ENCODE results near the gene BCL7A. TPM values are rescaled to one million over a fixed set of nuclear protein-coding genes. Genes with fewer than 3 reads are reported as not detected.

Gene BCL7A
- total and polyA plus RNA-seq, 8 donors, result 1.5 to 11.6 (median 2.8) TPM

DNA sequence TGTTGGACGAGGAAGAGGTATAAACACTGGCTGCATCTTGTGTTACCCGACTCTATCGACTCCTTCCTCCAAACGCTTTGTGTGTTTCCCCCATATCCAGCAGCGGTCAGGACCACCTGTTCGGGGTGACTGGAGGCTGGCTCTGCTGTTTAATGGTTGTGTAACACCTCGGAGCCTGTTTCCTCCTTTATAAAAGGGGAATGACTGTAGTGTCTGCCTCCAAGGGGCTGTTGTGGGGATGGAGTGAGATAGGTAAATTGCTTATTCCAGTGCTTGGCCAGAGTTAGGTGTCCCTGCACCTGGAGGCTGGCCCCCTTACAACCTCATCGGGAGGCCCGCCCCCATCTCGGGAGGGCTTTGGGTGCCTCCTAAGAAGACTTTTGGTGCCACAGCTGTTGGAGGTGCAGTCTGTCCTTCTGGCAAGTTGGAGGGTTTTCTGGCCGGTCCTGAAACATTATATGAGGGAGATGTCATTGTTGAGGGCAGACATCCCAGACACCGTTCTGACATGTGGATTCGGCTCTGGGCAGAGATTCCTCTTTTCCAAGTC is 57.9 kb downstream of the BCL7A start:
- no peaks in the 10 kb centered on the region for H3K27me3 ChIP-seq
- H3K36me3 ChIP-seq, result peaks cover 4 to 12% (median 11%) of the 10 kb centered on the region in 4 donors
- H3K4me1 ChIP-seq, result peaks cover 33 to 60% (median 54%) of the 10 kb centered on the region in 4 donors
- TF ChIP-seq POLR2A (IDR thresholded peaks at IDR 0.05), result no peak
- WGBS, 5 donors, result 0 to 2% (median 0%) methylated on average over 13 of the region's 13 CpGs
- peak overlapping the region; percentile 76 to 91 (median 82) for H3K4me3 ChIP-seq
- intact Hi-C loops (cut with DNase I; ENCODE audit: low total_unique reads), result no loop called here
- no peaks in the 10 kb centered on the region for H3K9me3 ChIP-seq
- DNase-seq, result no peak
- peak overlapping the region; percentile 87 to 94 (median 92) for H3K27ac ChIP-seq

DNA sequence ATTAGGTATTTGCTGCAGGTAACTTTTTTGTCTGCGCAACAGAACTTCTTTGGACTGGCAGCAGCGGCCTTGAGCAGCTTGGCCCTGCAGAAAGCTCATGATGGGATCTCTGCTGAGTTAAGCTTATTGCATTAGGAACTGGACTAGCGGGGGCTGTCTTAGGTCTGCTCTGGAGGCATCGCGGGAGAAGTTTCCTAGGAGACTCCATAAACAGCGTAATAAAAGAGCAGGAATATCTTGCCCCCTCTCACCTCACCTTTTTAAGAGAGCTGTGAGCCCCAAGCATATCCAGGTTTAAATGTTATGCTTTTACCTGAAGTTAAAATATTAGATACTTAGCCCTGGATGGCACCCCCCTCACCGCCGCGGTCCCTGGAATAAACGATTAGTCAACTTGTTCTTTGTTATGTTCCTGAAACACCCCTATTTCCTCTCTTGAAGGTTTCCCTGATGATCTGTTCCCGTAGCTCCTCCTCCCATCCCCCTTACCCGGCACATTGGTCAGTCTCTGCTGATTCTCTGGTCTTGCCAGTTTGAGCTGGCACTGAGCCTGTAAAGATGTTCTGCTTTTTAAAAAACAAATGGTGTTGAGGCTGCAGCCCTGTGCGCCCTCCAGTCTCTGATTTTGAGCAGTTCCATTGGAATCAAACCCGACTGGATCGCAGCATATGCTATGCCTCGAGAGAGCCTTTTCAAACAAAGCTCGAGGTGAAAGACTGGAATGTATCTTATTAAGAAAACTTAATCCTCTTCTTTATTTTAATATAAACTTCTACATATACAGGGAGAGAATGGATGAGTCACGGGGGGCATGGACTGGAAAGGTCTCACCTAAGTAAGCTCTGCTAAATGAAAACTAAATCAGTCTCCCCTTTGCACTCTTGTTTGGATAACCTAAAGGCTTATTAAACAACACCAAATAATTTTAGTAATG is 58.7 kb downstream of the BCL7A start:
- peak overlapping the region; percentile 87 to 94 (median 92) for H3K27ac ChIP-seq
- peak overlapping the region; percentile 76 to 91 (median 82) for H3K4me3 ChIP-seq
- no peaks in the 10 kb centered on the region for H3K9me3 ChIP-seq
- TF ChIP-seq POLR2AphosphoS5 (IDR thresholded peaks at IDR 0.05) (peak; percentile 32 to 85 (median 58)), POLR2A (IDR thresholded peaks at IDR 0.05) (no peak), CTCF (IDR thresholded peaks at IDR 0.05) (no peak)
- no peaks in the 10 kb centered on the region for H3K27me3 ChIP-seq
- H3K4me1 ChIP-seq, result peaks cover 37 to 68% (median 58%) of the 10 kb centered on the region in 4 donors
- peaks cover 11 to 21% (median 19%) of the 10 kb centered on the region in 4 donors for H3K36me3 ChIP-seq
- WGBS, 5 donors, result 3 to 5% (median 4%) methylated on average over 18 of the region's 18 CpGs
- peak; percentile 54 to 82 for DNase-seq
- intact Hi-C loops (cut with DNase I; ENCODE audit: low total_unique reads), result no loop called here

DNA sequence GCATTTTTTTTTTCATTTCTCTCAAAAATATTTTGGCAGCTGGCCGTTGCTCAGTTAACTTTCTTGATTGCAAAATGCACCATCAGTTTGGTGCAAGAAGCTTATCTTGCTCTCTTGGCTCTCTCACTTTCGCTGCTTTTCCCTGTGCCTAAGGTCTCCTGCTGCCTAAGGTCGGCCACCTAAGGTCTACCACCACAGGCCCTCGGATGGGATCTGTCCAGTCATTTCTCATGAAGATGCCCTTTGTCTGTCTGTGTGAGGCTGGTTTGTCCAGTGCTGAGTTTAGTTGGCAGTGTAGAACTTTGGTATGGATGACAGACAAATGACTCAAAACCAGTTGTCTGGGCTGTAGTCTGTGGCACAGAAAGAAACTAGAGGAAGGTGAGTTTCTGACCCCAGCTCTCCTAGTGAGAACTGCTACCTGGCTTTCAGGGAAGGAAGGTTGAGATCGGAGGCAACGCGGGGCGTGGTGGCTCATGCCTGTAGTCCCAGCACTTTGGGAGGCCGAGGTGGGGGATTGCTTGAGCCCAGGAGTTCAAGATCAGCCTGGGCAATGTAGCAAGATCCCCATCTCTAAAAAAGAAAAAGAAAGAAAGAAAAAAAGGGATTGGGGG is 59.5 kb downstream of the BCL7A start:
- 23 to 34% (median 29%) methylated on average over 9 of the region's 9 CpGs for WGBS, 5 donors
- Histone ChIP-seq H3K36me3 (peaks cover 16 to 28% (median 26%) of the 10 kb centered on the region in 4 donors), H3K4me1 (peaks cover 40 to 75% (median 66%) of the 10 kb centered on the region in 4 donors), H3K27ac (peak overlapping the region; percentile 66 to 94 (median 90)), H3K9me3 (no peaks in the 10 kb centered on the region), H3K27me3 (no peaks in the 10 kb centered on the region), H3K4me3 (peak overlapping the region; percentile 76 to 91 (median 82))
- peak in 1 of 2 donors; percentile 23 for DNase-seq
- no peak for TF ChIP-seq POLR2A (IDR thresholded peaks at IDR 0.05)
- no peak for TF ChIP-seq CTCF (IDR thresholded peaks at IDR 0.05)
- no peak for TF ChIP-seq EP300 (IDR thresholded peaks at IDR 0.05)
- TF ChIP-seq POLR2AphosphoS5 (IDR thresholded peaks at IDR 0.05), result no peak
- intact Hi-C loops (cut with DNase I; ENCODE audit: low total_unique reads), result no loop called here

DNA sequence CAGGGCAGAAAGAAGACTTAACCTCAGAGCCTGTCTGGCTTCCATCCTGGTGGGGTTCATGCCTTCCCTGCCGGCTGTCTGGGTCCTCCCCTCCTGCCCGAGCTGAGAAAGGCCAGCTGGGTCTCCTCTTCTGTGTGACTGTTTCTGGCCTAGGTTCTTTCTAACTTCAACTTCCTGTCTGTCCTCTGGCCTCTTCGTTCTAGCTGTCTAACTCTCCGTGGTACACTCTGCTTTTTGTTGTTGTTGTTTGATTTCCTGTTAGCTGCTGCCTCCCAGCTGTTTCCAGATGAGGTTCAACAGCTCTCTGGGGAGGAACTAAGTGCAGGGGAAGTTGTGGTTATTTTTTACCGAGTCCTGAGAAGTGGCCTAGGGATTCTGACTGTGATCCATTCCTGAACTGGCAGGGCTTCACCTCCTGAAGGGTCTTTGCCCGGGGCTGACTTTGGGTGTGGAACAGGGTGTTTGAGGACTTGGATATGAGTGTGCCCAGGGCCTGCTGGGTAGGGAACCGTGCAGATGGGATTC is 60.1 kb downstream of the BCL7A start:
- H3K4me1 ChIP-seq, result peaks cover 45 to 81% (median 71%) of the 10 kb centered on the region in 4 donors
- no peaks in the 10 kb centered on the region for H3K27me3 ChIP-seq
- peak overlapping the region; percentile 66 to 94 (median 90) for H3K27ac ChIP-seq
- H3K4me3 ChIP-seq, result peak overlapping the region; percentile 76 to 91 (median 82)
- WGBS, 5 donors, result 0 to 10% (median 2%) methylated on average over 7 of the region's 7 CpGs
- no peak for TF ChIP-seq EP300 (IDR thresholded peaks at IDR 0.05)
- peak; percentile 23 to 85 (median 65) for TF ChIP-seq POLR2AphosphoS5 (IDR thresholded peaks at IDR 0.05)
- peaks cover 16 to 33% (median 30%) of the 10 kb centered on the region in 4 donors for H3K36me3 ChIP-seq
- DNase-seq, result peak in 1 of 2 donors; percentile 82
- intact Hi-C loops (cut with DNase I; ENCODE audit: low total_unique reads), result no loop called here
- H3K9me3 ChIP-seq, result no peaks in the 10 kb centered on the region

Data from stomach (tissue), 9 donors.